GM19372 (cell line): ENCODE measurements around the gene CLIP2.
"Not testable (repeated sequence)": the region's sequence is repeated elsewhere in the genome, so short reads cannot be mapped to it uniquely, and the experiment has no call there.

ENCODE experiments used
- ATAC-seq: cut with Tn5 transposase; IDR thresholded peaks from one replicate; pipeline ENCODE4 v1.9.1; 2021; ENCODE audit warnings: mild to moderate bottlenecking, low read depth, moderate library complexity; ENCODE audit not compliant: unreplicated experiment

Gene CLIP2

GRCh38 chr7:74294191-74294998 is 5.2 kb downstream of the CLIP2 start:
- no peak for ATAC-seq

DNA sequence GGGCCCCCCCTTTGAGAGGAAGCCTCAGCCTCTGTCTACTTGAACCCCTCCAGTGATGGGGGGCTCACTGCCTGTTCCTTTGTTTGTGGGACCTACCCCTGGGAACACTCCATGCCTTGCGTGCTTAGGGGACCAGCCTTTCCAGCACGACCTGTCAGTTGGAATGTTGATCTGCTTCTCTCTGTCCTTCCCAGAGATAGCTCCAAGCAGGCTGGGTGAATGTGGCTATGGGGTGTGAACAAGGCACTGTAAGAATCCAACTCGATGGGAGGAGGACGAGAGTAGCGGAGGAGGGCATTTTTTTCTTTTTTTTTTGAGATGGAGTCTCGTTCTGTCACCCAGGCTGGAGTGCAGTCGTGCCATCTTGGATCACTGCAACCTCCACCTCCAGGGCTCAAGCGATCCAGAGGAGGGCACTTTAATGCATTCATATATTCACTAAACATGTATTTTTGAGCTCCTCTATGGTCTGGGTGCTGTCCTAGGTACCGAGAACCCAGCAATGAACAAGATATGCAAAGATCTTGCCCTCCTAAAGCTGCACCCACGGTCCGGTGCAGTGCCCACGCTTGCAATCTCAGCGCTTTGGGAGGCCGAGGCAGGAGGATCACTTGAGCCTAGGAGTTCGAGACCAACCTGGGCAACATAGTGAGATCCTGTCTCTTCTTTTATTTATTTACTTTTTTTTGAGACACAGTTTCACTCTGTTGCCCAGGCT is 8.5 kb downstream of the CLIP2 start:
- no peak for ATAC-seq

DNA sequence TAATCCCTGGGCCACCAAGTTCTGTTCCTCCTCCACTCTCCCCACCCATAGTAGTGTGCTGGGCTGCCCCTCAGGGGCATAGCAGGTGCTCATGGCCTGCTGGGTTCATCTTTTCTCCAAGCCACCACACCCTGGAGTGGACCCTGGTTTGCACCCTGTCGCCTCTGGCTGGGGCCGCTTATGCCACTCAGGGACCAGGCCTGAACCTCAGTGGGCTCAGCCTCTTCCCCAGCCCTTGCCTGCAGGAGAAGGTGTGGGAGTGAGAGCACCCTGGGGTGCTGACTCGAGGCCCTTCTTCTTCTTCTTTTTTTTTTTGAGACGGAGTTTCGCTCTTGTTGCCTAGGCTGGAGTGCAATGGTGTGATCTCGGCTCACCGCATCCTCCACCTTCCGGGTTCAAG is 10.2 kb downstream of the CLIP2 start:
- ATAC-seq, result no peak

GRCh38 chr7:74300926-74301325 is 11.7 kb downstream of the CLIP2 start:
- ATAC-seq, result no peak

- no peak for ATAC-seq
Observed at GRCh38 chr7:74302745-74303221, 13.6 kb downstream of the CLIP2 start.

- no peak for ATAC-seq
Observed at GRCh38 chr7:74304550-74304949, 15.3 kb downstream of the CLIP2 start.

GRCh38 chr7:74306004-74306729 is 17.0 kb downstream of the CLIP2 start:
- ATAC-seq, result no peak

DNA sequence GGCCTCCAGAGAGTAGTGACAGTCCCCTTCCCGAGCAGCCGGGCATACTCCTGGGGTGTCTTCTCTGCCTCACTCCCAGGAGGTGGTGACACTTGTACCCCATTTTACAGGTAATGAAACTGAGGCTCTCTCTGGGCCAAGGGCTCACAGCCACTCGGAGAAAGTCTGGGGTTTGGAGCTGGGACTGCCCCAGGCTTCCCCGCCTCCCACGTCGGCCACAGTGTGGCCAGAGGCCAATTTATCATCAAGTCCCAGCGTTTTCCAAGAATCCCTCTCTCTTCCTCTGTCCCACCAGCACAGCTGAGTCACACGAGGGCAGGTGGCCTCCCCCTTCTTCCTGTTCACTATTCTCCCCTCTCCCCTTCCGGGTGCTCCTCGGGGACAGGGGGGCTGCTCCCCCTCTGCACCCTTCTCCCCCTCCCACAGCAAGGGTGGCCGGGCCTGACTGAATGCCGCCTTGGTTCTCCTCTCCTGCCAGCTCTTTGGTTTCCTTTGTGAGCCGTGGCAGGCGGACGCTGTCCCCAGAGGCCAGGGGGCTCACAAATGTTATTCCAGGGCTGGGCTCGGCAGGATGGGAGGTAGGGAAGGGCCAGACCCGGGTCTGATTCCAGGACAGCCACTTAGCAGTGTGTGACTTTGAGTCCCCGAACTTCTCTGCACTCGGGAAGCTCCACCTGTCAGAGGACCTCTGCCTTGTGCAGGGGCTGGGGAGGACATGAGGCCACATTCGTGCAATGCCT is 17.7 kb downstream of the CLIP2 start:
- no peak for ATAC-seq

DNA sequence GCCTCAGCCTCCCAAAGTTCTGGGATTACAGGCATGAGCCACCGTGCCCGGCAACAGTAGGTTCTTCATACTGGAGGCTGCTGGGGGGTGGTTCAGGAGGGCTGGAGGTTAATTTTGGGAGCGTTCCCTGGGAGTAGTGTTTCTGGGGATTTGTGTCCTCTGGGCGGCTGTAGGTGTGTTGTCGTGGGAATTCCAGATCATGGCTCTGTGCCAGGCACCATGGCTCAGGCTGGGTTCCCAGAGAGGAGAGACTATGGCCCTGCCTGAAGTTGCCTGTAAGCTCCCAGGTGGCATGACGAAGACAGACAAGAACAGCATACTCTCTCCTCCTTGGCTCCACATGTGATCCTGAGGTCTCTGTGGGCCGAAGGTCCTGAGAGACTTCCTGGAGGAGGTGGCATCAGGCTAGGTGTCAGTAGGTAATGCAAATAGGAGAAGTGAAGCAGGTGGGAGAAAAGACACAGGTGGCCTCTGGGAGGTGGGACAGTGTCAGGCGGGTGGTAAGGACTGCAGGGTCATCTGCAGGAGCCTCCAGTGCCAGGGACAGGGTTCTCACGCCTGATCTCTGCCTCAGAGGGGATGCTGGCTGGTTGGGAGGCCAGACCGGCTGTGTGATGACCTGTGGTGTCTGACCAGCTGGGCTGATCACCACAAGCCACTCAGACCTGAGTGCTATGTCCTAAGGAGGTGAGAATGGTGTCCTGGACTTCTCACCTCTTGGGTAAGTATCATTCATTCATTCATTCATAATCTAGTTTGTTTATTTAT is 18.7 kb downstream of the CLIP2 start:
- ATAC-seq, result no peak

- ATAC-seq, result no peak
Observed at GRCh38 chr7:74309181-74309580, 20.0 kb downstream of the CLIP2 start.

- ATAC-seq, result no peak
Observed at GRCh38 chr7:74311305-74311744, 22.1 kb downstream of the CLIP2 start.

DNA sequence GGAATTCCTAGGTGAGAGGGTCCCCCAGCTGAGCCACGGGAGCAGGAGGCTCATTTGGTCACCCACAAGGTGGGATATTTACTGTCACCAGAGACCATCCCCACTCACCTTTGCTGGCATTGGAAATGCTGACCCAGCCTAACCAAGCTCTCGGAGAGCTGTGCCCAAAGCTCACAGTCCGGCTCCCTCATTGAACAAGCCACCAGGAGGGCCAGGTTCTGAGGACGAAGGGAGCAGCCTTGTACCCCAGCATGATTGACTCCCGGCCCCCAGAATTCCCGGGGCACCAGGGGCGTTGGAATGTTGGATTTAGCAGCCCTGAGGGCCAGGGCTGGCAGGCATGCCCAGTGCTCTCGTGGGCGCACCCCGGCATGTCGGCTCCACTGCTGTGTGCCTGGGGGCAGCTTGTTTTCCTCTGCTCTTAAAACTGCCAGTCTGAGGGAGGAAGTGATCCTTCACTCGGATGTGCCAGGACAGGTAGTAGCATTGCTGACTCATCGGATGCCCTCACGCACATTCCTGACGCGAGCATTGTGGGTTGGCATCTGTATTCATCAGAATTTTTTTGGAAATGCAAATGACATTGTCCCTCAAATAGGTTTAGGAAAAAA is 23.3 kb downstream of the CLIP2 start:
- ATAC-seq, result no peak

GRCh38 chr7:74315891-74316290 is 26.7 kb downstream of the CLIP2 start:
- ATAC-seq, result not testable (repeated sequence)

DNA sequence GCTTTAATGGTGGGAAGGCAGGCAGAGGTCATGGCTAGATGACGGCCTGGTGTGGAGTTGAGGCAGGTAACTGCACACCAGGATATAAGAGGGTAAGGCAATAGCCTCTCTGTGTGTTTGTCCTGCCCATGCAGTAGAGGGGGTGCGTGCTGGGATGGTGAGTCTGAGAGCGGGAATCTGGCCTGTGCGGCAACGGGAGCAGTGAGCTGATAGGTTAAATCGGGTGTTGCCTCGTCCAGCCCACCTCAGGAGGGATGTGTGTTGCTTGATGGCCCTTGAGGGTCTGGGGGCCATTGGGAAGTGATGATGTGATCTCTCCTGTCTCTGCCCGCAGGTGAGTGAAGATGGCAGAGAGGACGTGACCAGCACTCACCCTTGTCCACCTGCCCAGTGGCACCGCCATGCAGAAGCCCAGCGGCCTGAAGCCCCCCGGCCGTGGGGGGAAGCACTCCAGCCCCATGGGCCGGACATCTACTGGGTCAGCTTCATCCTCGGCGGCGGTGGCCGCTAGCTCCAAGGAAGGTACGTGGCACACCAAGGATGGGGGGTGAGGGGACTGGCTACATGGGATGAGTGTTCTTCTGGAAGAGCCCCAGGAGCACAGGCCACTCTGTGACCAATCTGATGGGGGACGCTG is 28.1 kb downstream of the CLIP2 start:
- no peak for ATAC-seq

GRCh38 chr7:74318043-74318442 is 28.8 kb downstream of the CLIP2 start:
- ATAC-seq, result no peak

DNA sequence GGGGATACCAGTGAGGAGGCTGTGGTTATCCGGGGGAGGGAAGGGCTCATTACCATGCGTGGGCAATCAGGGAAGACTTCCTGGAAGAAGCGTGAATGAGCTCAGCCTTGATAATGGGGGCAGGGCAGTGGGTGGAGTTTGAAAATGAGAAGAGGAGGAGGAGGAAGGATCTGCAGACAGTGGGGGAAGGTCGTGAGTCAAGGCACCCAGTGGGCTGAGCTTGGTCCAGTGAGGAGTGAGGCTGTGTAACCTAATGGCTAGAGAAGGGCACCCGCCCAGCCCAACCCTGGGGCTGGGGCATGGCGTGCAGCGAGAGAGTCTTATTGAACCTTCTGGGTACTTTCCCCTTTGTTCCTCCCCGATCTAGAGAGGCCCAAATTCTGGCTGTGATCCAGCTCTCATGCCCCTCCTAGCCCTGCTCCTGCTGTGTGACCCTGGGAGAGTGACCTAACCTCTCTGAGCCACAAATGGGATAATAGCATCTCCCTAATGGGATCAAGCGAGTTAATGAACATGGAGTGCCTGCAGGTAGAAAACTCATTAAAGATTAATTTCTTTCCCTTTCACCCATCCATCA is 31.5 kb downstream of the CLIP2 start:
- no peak for ATAC-seq

- ATAC-seq, result not testable (repeated sequence)
Observed at GRCh38 chr7:74322892-74323291, 33.7 kb downstream of the CLIP2 start.

DNA sequence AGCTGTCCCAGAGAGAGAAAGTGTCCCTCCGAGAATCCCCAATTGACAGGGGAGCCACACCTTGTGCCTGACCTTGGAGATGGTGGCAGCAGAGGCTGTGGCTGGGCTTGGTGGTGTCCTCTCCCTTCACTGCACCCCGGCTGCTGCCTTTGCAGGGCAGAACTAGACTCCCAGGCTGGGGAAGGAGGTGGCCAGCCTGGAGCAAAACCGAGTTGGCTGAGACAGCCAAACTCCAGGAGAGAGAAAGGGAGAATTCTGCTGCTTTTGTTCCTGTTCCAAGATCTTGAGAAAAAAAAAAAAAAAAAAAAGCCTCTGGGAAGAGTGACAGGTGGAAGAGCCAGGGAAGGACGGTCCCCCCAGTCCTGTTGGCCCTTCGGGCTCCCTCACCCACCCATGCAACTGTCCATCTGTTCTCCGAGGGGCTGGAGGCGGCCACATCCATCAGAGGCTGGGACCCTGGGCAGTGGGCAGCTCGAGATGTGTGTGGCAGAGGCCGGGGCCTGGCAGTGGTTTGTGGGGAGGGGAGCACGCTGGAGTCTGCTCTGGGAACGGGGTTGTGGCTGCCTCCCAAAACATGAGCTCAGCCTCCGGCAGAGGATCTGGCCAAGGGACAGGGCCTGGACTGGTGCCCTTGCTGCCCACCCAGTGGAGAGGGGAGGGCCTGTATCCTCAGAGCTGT is 35.5 kb downstream of the CLIP2 start:
- ATAC-seq, result no peak
